HG02938 (cell line): Measurements from ENCODE around the gene SLC22A16.

Experiments
- ATAC-seq: cut with Tn5 transposase; IDR thresholded peaks from one replicate; pipeline ENCODE4 v1.9.1; 2021; ENCODE audit warnings: mild to moderate bottlenecking, moderate library complexity; ENCODE audit not compliant: unreplicated experiment

Gene SLC22A16

DNA sequence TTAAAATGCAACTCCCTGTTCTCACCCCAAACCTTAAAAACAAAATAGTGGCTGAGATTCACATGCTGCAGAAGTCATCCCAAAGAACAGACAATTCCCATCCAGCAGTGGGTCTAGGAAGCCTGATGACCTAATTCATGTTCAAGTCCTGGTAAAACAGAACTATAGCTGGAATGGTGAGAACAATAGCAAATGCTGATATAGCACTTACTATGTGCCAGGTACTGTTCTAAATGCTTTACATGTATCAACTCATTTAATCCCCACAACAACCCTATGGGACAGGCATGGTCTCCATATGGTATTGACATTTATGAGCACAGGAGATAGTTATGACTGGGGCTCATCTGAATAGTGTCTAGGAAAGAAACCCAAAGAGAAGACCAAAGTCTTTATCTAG, 66.6 kb downstream of the SLC22A16 start:
- ATAC-seq: no peak

DNA sequence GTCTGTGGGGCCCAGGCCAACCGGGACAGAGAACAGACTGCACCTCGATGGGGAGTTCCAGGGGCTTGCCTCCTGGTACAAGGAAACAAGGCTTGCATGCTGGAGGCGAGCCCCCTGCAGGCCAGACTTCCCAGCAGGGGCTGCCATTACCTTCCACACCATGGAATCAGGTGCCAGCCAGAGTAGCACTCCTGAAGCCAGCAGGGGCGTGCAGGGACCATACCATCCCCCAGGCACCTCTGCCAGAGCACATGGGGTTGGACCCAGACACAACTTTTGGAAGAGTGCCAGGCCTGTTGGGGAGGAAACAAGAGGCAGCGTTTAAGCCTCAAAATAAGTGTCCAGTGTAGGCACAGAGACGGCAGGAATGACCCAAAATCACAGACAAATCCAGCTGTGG, 67.5 kb downstream of the SLC22A16 start:
- no peak for ATAC-seq

DNA sequence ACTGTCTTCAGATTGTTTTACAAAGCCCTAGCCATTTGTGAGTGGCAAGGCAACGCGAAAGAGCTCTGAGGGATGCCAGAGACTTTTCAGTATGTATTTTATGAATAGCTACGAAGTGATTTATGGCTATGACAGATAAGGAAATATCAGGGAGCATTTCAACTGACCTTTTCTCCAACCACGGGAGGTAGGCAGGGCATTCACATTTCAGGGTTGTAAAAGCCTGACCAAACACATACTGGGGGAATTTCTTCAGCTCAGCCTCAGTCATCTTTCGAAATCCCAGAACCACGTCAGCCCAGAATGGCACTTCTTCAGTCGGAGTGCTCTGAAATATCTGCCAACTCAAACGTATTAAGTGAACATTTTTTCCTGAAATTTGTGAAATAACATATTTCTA, 71.8 kb downstream of the SLC22A16 start:
- ATAC-seq: no peak

DNA sequence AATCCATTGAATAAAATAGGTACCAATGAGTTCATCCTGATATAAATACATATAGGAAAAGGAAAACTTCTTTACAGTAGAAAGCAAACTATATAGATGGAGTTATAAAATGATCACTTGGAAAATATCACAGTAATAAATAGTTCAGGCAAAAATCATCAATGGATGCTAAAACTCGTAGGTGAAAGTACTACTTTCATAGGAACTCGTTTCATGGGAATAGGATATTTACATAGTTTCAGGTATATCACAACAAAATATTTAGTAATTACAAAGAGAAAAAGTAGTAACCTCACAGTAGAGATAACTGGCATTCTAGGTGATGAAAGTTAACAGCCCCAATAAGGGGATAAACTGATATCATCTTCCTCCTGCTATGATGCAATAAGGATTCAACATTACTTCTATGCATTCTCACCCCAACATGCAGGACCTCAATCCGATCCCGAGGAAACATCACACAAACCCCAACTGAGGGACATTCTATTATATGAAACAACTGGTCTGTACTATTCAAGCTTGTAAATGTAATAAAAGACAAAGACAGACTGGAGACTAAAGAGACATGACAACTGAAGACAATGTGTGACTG, 74.7 kb downstream of the SLC22A16 start:
- no peak for ATAC-seq

DNA sequence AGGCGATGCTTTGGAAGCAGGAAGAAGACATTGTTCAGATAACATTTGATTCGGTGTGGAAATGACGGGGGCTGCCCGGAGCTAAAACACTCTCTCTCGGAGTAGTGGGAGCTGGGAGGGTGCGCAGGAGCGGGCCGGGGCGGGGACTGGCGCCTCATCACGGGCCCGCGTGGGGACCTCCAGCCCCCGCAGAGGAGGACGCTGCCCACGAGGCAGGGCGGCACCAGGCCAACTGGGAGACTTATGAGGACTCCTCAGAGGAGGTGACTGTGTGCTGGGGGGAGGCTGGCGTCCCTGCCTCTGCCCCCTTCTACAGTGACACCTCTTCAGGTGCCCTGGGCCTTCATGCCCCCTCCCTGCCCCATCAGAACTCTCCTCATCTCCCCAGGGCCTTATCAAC, 76.2 kb downstream of the SLC22A16 start:
- ATAC-seq: no peak

DNA sequence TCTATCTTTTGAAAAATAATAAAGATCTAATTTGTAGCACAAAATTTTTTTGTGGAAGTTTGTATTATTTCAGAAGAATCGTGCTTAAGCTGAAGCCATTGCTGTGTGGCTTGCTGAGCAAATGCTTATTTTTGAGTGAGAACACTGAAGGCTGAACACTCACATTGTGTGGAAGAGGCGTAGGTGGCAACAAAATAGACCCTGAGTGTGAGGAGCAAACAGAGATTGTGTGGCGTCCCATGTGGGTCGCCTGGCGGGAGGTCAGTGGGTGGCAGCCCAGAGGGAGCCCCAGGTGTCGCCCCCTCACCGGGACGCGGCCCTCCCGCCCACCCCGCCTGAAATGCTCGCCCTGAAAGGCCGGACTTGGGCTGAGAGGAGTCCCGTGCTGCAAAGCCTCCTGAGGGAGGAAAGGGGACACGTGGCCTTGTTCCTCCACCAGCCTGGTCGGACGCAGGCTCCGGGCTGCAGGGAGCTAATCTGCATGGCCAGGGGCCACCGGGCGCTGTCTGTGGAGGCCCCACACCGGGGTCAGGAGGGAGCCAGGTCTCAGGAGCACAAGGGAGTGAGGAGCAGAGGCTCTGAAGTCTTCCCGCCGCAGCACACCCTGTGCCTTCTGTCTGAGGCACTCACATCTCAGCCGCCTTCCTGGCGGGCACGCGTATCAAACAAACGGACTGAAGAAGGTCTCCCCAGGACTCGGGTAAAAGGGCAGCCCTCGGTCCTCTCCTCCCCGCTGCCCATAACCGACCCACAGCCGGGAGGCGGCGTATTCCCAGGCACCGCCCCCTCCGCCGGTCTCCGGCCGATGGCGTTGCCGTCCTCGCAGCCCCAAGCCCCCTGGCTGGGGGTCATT, 77.0 kb downstream of the SLC22A16 start:
- no peak for ATAC-seq

DNA sequence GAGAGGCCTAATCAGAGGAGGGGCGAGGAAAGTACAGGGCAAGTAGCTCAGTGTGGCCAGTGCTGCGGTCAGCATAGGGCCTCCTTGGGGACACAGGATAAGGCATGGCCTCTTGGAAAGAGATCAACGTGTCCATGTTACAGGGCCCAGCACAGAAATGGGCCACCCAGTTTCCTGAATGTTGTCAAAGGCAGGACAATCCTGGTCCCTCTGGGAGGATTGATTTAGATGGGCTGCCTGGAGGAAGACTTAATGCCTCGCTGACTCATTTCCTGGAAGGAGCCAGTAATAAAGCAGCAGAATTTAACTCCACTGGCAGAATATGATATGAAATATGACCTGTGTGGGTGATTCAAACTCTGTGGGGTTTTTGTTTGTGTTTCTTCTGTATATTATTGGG, 77.6 kb downstream of the SLC22A16 start:
- no peak for ATAC-seq

DNA sequence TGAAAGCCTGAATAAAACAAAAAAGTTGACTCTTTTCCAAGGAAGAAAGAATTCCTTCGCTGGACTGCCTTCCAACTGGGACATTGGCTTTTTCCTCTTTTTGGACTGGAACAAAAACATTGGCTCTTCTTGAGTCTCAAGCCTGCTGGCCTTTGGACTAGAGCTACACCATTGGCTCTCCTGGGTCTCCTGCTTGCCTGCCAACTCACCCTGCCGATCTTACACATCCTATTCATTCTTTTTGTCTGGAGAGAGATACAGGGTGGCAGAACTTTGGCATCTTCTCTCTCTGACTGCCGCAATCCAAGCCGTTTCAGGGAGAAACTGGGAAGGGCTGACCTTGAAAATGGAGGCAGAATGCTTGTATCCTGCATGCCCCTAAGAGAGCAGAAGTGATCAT, 81.2 kb downstream of the SLC22A16 start:
- no peak for ATAC-seq

DNA sequence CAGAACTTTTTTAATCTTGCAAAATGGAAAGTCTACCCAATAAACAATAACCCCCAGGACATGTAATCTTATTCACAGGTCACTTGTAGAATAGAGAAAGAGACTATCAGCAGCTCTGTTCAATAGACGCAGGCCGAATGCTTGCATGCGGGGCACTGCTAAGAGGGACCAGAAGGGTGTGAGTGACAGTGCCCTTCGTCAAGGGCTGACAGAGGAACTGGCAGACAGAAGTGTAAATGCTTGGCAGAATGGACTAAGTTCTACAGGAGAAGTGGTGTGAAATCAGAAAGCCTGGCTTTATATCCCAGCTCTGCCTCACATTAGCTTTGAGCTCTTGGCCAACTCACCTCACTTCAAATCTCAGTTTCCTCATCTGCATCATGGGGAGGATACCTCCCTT, 82.0 kb downstream of the SLC22A16 start:
- ATAC-seq: no peak

DNA sequence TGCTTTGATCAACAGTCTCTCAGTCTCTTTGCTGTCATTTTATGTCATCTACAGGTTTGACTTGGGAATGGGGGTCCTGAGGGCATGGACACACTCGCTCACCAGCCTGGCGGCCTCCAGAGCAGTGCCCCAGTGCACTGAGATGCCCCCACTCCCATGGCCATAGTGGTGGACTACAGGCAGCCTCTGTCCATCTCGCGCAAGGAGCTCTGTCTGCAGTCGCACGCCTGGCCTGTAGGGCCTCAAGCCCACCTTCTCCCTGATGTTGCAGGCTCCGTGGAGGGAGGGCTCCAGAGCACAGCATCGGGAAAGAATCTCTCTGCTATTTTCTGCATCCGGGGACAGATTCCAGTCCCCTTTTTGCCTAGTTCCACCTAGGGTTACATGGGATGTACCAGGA, 83.7 kb downstream of the SLC22A16 start:
- no peak for ATAC-seq

DNA sequence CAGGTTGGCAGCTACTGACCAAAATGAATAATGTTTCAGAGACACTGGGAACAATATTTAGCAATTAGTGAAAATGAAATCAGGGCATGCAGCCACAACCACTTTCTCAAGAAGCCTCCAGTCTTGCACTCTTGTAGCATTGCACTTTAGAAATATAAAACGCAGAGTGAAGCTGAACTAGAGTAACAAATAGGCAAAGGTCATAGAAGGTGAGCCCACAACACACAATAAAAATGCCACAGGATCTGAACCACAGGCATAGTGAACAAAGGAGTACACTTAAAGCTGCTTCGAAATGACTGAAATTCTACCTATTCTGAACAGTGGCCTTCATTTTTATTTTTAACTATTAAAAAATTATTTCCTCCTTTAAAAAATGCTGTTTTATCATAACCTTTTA, 86.0 kb downstream of the SLC22A16 start:
- no peak for ATAC-seq

DNA sequence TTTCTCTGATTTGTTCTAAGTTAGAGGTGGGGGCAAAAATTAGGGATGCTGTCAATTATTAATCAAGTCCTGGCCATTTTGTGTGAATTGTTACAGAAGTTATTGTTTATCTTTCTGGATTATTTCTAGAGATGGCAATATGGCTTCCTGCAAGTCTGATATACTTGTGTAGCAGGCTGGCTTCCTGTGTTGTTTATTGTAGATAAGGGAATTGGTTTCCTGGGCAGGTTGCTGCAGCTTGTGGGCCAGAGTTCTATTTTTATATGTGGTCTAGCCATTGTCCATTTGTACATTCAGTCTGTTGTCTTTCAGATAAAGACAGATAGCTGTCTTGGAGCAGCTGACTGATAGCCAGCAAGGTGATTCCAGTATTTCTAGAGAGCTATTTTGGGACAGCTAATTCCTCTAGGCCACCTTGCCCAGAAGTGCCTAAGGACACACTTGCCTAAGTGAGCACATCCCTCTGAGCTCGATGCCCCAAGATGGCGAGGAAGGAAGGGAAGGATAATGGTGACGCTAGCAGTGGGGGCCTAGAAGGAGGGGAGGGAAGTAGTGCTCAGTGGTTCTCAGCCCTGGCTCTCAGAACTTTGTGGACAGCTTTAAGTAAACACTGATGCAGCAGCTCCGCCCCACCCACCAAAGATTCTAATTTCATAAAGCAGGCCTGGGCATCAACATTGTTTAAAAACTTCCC, 86.6 kb downstream of the SLC22A16 start:
- no peak for ATAC-seq

DNA sequence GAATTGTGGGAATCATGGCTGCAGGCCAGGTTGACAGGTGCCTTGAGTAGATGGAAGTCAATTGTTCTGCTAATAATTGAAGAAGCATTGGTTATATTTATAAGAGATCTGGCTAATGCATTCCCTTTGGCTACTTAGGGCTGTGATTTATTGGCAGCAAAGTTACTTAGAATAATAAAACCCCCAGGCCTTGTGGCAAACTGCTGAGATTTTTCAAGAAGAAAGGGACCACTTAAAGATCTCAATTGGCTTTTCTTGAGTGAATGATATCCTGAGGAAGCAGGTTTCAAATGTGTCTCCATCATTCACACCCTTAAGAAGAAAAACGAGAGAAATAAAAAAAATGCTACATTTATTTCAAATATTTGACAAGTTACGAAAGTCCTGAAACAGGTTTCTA, 88.4 kb downstream of the SLC22A16 start:
- no peak for ATAC-seq

DNA sequence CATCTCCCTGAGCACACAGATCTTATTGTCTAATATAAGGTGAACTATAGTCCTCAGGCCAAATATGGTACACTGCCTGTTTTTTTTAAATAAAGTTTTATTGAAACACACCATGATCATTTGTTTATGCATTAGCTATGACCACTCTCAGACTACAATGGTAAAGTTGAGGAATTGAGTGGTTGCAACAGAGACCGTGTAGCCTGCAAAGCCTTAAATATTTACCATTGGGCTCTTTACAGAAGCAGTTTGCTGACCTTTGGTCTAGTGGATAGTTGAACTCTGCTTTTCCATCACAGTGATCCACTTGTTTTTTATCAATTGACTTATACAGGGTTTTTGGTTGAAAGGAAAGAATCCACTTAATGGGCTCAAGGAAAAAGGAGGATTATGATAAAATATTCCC, 91.0 kb downstream of the SLC22A16 start:
- ATAC-seq: no peak

DNA sequence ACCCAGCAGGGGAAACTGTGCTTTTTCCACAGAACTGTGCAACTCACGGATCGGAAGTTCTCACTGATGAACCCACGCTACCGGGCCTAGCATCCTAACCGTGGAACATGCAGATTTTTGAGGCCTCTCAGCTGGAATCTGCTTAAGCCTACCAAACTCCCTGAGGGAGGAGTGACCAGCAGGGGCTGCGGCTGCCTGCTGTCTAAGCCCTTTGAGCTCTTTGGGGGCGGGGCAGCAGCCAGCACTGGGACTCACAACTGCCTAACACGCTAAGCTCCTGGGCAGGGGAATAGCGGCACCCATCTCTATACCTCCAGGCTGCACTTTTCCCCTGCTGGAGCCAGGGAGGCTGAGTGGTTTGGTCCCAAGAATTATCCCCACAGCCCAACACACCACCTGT, 97.9 kb downstream of the SLC22A16 start:
- no peak for ATAC-seq
